SU-DHL-6 (cell line): ENCODE data around the gene TULP3.

Source experiments
- H2AFZ ChIP-seq: fragments of 200-600 bp; sonication (generic); 2 replicates; pipeline ENCODE4 v1.6.1; 2014; ENCODE audit warnings: low read depth, mild to moderate bottlenecking, moderate library complexity, mixed read lengths, antibody characterized with exemption, low read length; ENCODE audit not compliant: severe bottlenecking
- H3F3A ChIP-seq: fragments of 200-600 bp; shearing (Covaris generic); 2 replicates; pipeline ENCODE4 v1.6.0; 2016; ENCODE audit warnings: antibody characterized with exemption, mild to moderate bottlenecking; ENCODE audit not compliant: insufficient read depth
- H3K27ac ChIP-seq: fragments of 200-600 bp; sonication (generic); 2 replicates; pipeline ENCODE4 v1.5.1; 2016; ENCODE audit warnings: low read depth, mild to moderate bottlenecking, low read length, moderate library complexity, mixed read lengths
- H3K27me3 ChIP-seq: fragments of 200-600 bp; sonication (generic), shearing (Covaris generic); 2 replicates; pipeline ENCODE4 v1.6.0; 2014; ENCODE audit warnings: mild to moderate bottlenecking, low read length
- H3K36me3 ChIP-seq: fragments of 200-600 bp; sonication (generic); 2 replicates; pipeline ENCODE4 v1.6.1; 2014; ENCODE audit warnings: mild to moderate bottlenecking, low read length, mixed read lengths
- H3K4me2 ChIP-seq: fragments of 300-600, 200-600 bp; shearing (Covaris generic), sonication (generic); 2 replicates; pipeline ENCODE4 v1.6.0; 2014; ENCODE audit warnings: low read length, low read depth, mild to moderate bottlenecking; ENCODE audit not compliant: poor library complexity, severe bottlenecking
- H3K4me3 ChIP-seq: fragments of 200-600 bp; sonication (generic); 2 replicates; pipeline ENCODE4 v1.5.1; 2014; ENCODE audit warnings: antibody characterized with exemption, low read length, mild to moderate bottlenecking, mixed read lengths; ENCODE audit not compliant: insufficient read depth, poor library complexity, severe bottlenecking
- H3K79me2 ChIP-seq: fragments of 200-600 bp; sonication (generic); 2 replicates; pipeline ENCODE4 v1.6.1; 2014; ENCODE audit warnings: mild to moderate bottlenecking, low read length, moderate library complexity; ENCODE audit not compliant: insufficient read depth
- H3K9ac ChIP-seq: fragments of 200-600 bp; sonication (generic); 2 replicates; pipeline ENCODE4 v1.7.0; 2014; ENCODE audit warnings: mild to moderate bottlenecking, low read length
- H3K9me2 ChIP-seq: fragments of 200-600 bp; sonication (generic); replicated peaks from 2 replicates; pipeline ENCODE4 v1.6.1; 2014; ENCODE audit warnings: low read length; ENCODE audit not compliant: insufficient read depth
- H3K9me3 ChIP-seq: fragments of 200-600 bp; sonication (generic); 2 replicates; pipeline ENCODE4 v1.6.1; 2014; ENCODE audit warnings: low read length, mixed read lengths; ENCODE audit not compliant: insufficient read depth
- H4K20me1 ChIP-seq: fragments of 200-600 bp; sonication (generic); 2 replicates; pipeline ENCODE4 v1.6.1; 2014; ENCODE audit warnings: low read depth, mild to moderate bottlenecking, antibody characterized with exemption, low read length, moderate library complexity, mixed read lengths
- EZH2phosphoT487 ChIP-seq: fragments of 200-600 bp; sonication (generic), shearing (Covaris generic); conservative IDR thresholded peaks from 2 replicates; pipeline ENCODE4 v1.6.1; 2018; ENCODE audit warnings: mild to moderate bottlenecking, antibody characterized with exemption, low read length, moderate library complexity, mixed read lengths
- TF ChIP-seq, protein P1 (sequence below): fragments of 200-600 bp; sonication (generic); IDR thresholded peaks from one replicate; pipeline ENCODE4 v1.5.1; 2017; ENCODE audit warnings: antibody characterized with exemption, mild to moderate bottlenecking, low read length, moderate library complexity; ENCODE audit not compliant: insufficient read depth, poor library complexity, severe bottlenecking

Gene TULP3

GRCh38 chr12:2944401-2945047, 53.8 kb downstream of the TULP3 start:
- Histone ChIP-seq H3K4me2 (peak overlapping the region; percentile 37), H3K9me2 (no peaks in the 10 kb centered on the region), H3K9me3 (no peaks in the 10 kb centered on the region), H2AFZ (peak overlapping the region; percentile 42), H3K27me3 (no peaks in the 10 kb centered on the region), H3K36me3 (no peaks in the 10 kb centered on the region), H3K79me2 (no peaks in the 10 kb centered on the region), H3K27ac (no peak overlapping the region), H3K4me3 (no peak overlapping the region), H3K9ac (peak overlapping the region; percentile 22; the same call in 1 of the 2 replicates), H4K20me1 (no peaks in the 10 kb centered on the region), H3F3A (no peaks in the 10 kb centered on the region)
- TF ChIP-seq, protein P1, sequence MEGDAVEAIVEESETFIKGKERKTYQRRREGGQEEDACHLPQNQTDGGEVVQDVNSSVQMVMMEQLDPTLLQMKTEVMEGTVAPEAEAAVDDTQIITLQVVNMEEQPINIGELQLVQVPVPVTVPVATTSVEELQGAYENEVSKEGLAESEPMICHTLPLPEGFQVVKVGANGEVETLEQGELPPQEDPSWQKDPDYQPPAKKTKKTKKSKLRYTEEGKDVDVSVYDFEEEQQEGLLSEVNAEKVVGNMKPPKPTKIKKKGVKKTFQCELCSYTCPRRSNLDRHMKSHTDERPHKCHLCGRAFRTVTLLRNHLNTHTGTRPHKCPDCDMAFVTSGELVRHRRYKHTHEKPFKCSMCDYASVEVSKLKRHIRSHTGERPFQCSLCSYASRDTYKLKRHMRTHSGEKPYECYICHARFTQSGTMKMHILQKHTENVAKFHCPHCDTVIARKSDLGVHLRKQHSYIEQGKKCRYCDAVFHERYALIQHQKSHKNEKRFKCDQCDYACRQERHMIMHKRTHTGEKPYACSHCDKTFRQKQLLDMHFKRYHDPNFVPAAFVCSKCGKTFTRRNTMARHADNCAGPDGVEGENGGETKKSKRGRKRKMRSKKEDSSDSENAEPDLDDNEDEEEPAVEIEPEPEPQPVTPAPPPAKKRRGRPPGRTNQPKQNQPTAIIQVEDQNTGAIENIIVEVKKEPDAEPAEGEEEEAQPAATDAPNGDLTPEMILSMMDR: peak; percentile 89
- no peak for TF ChIP-seq EZH2phosphoT487

- Histone ChIP-seq H2AFZ (no peak overlapping the region), H3K79me2 (no peaks in the 10 kb centered on the region), H3K9me3 (no peaks in the 10 kb centered on the region), H3K27ac (no peak overlapping the region), H4K20me1 (no peaks in the 10 kb centered on the region), H3K27me3 (no peaks in the 10 kb centered on the region), H3K4me3 (no peak overlapping the region), H3K9me2 (no peaks in the 10 kb centered on the region), H3K36me3 (no peaks in the 10 kb centered on the region), H3F3A (no peaks in the 10 kb centered on the region), H3K4me2 (no peak overlapping the region), H3K9ac (no peak overlapping the region)
- no peak for TF ChIP-seq EZH2phosphoT487
- TF ChIP-seq, protein P1: no peak
Measured at GRCh38 chr12:2949411-2949810, 58.7 kb downstream of the TULP3 start.

GRCh38 chr12:2955888-2956287, 65.2 kb downstream of the TULP3 start:
- no peak overlapping the region for H3K4me3 ChIP-seq
- no peaks in the 10 kb centered on the region; the same call in 1 of the 2 replicates for H3K27me3 ChIP-seq
- no peak overlapping the region for H3K4me2 ChIP-seq
- no peaks in the 10 kb centered on the region for H4K20me1 ChIP-seq
- H3K27ac ChIP-seq: no peak overlapping the region
- H3K36me3 ChIP-seq: no peaks in the 10 kb centered on the region
- no peaks in the 10 kb centered on the region for H3K9me3 ChIP-seq
- H3K9ac ChIP-seq: no peak overlapping the region
- H3F3A ChIP-seq: no peaks in the 10 kb centered on the region
- TF ChIP-seq EZH2phosphoT487: no peak
- TF ChIP-seq, protein P1: no peak
- no peak overlapping the region for H2AFZ ChIP-seq
- no peaks in the 10 kb centered on the region for H3K9me2 ChIP-seq
- peaks cover 11% of the 10 kb centered on the region; the same call in 1 of the 2 replicates for H3K79me2 ChIP-seq
